NT2/D1 (cell line): ENCODE data around the gene LRRC27.

ENCODE experiments used
- SUZ12 ChIP-seq: IDR thresholded peaks from 2 replicates; pipeline ENCODE4 v1.6.1; 2011; ENCODE audit not compliant: insufficient read length, insufficient read depth; ENCODE audit errors: extremely low read depth
- YY1 ChIP-seq: IDR thresholded peaks from 2 replicates; pipeline ENCODE4 v1.6.1; 2011; ENCODE audit not compliant: insufficient read length, insufficient read depth
- ZNF274 ChIP-seq: IDR thresholded peaks from 2 replicates; pipeline ENCODE4 v1.6.1; 2011; ENCODE audit warnings: mild to moderate bottlenecking, low read depth, low read length

GRCh38 chr10:132306343-132306685 is 25.7 kb upstream of the LRRC27 start:
- TF ChIP-seq YY1 (no peak), ZNF274 (no peak), SUZ12 (no peak)
